ENCODE data around the gene DHRS7.

Gene DHRS7

DNA sequence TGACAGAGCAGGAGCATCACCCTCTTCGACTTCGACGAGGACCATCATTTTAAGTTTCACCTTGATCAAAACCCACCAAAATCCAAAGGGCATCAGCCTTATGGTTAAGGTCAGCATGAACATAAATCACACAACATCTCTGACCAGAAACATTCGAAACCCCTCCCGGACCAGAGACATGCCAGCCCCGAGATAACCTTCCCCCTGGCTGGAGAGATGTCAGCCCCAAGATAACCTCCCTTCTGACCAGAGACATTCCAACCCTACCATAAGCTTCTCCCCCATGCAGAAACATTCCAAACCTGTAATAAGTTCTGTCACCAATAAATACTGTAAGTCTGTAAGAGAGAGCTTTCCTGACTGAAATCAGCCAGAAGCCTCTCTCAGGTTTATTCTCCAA lies 67.2 kb downstream of the DHRS7 start:
- Histone ChIP-seq H3K79me2 (ENCODE audit: control insufficient read depth, low read length) (peaks cover 96% of the 10 kb centered on the region), H3K36me3 (ENCODE audit: control insufficient read depth, low read length) (peaks cover 34% of the 10 kb centered on the region), H3K27ac (ENCODE audit: low read depth, low read length) (no peak overlapping the region), H3K4me2 (ENCODE audit: low read length) (no peak overlapping the region), H3K9me3 (ENCODE audit: control insufficient read depth, insufficient read depth, low read length) (no peaks in the 10 kb centered on the region), H3K27me3 (ENCODE audit: control insufficient read depth, low read length) (no peaks in the 10 kb centered on the region), H3K4me1 (ENCODE audit: control insufficient read depth, low read length) (peaks cover 29% of the 10 kb centered on the region), H4K20me1 (ENCODE audit: control insufficient read depth, insufficient read depth, low read depth, low read length) (no peaks in the 10 kb centered on the region), H3K4me3 (ENCODE audit: low read length) (no peak overlapping the region), H3K9me2 (replicated peaks; ENCODE audit: control insufficient read depth, low read length) (no peaks in the 10 kb centered on the region), H3F3A (ENCODE audit: control insufficient read depth, insufficient read depth) (no peaks in the 10 kb centered on the region)
- TF ChIP-seq EZH2phosphoT487 (IDR thresholded peaks at IDR 0.05; ENCODE audit: borderline replicate concordance, low read length) (no peak), CTCF (IDR thresholded peaks at IDR 0.05; ENCODE audit: low read depth, low read length, poor library complexity, severe bottlenecking) (no peak)

DNA sequence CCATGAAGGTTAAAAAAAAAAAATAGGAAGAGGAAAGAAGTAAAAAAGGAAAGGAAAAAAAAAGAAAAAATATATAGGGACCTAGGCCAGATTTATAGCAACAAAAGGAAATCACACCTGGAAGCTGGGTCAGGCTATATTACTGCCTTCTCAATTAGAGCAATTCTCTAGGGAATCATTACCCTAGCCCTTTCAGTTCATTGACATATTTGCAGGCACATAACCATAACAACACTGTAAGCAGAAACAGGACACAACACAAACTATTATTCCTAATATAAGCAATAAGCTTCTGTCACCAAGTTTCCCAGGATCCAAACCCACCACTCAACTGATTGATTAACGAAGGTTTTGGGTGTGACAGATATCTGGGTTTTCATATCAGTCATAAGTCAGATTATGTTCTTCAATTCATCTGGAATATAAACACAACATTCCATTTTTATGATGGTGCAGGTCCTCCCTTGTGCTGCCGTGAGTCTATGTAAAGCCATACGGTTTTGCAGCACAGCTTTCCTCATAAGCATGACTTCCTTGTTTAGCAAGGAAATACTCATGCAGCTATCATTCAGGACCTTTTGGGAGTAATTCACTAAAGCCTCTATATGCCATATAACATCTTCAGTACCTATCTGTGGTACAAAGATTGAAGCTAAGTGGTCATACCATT lies 69.3 kb downstream of the DHRS7 start:
- no peaks in the 10 kb centered on the region for H3K27me3 ChIP-seq (ENCODE audit: control insufficient read depth, low read length)
- TF ChIP-seq EZH2phosphoT487 (IDR thresholded peaks at IDR 0.05; ENCODE audit: borderline replicate concordance, low read length) (no peak), CTCF (IDR thresholded peaks at IDR 0.05; ENCODE audit: low read depth, low read length, poor library complexity, severe bottlenecking) (no peak)
- no peaks in the 10 kb centered on the region for H4K20me1 ChIP-seq (ENCODE audit: control insufficient read depth, insufficient read depth, low read depth, low read length)
- no peak overlapping the region for H3K27ac ChIP-seq (ENCODE audit: low read depth, low read length)
- H3K4me2 ChIP-seq (ENCODE audit: low read length): no peak overlapping the region
- peaks cover 40% of the 10 kb centered on the region for H3K36me3 ChIP-seq (ENCODE audit: control insufficient read depth, low read length)
- peaks cover 90% of the 10 kb centered on the region for H3K79me2 ChIP-seq (ENCODE audit: control insufficient read depth, low read length)
- peaks cover 23% of the 10 kb centered on the region for H3K4me1 ChIP-seq (ENCODE audit: control insufficient read depth, low read length)
- H3K9me3 ChIP-seq (ENCODE audit: control insufficient read depth, insufficient read depth, low read length): no peaks in the 10 kb centered on the region
- no peak overlapping the region for H3K4me3 ChIP-seq (ENCODE audit: low read length)
- no peaks in the 10 kb centered on the region for H3K9me2 ChIP-seq (replicated peaks; ENCODE audit: control insufficient read depth, low read length)
- H3F3A ChIP-seq (ENCODE audit: control insufficient read depth, insufficient read depth): peaks cover 3% of the 10 kb centered on the region; the same call in 1 of the 2 replicates

DNA sequence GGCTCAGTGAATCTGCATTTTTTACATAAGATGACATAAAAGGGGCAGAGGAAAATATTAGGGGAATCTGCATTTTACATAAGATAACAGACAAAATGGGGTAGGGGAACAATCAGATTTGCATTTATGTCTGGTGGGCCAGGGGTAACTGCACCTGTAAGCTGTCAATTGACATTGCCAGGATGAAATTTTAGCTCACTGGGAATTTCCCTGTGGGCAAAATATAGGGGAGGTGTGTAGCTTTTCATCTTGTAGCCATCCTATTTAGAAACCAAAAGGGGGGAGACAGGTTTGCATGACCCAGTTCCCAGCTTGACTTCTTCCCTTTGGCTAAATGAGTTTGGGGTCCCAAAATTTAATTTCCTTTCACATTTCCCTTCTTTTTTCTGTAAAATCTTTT lies 70.0 kb downstream of the DHRS7 start:
- Histone ChIP-seq H3K9me3 (ENCODE audit: control insufficient read depth, insufficient read depth, low read length) (no peaks in the 10 kb centered on the region), H3K27ac (ENCODE audit: low read depth, low read length) (no peak overlapping the region), H3K4me3 (ENCODE audit: low read length) (no peak overlapping the region), H3K79me2 (ENCODE audit: control insufficient read depth, low read length) (peaks cover 87% of the 10 kb centered on the region), H3K4me2 (ENCODE audit: low read length) (no peak overlapping the region), H3K36me3 (ENCODE audit: control insufficient read depth, low read length) (peaks cover 40% of the 10 kb centered on the region), H3F3A (ENCODE audit: control insufficient read depth, insufficient read depth) (peaks cover 3% of the 10 kb centered on the region; the same call in 1 of the 2 replicates), H3K27me3 (ENCODE audit: control insufficient read depth, low read length) (no peaks in the 10 kb centered on the region), H3K4me1 (ENCODE audit: control insufficient read depth, low read length) (peaks cover 30% of the 10 kb centered on the region), H4K20me1 (ENCODE audit: control insufficient read depth, insufficient read depth, low read depth, low read length) (no peaks in the 10 kb centered on the region), H3K9me2 (replicated peaks; ENCODE audit: control insufficient read depth, low read length) (no peaks in the 10 kb centered on the region)
- no peak for TF ChIP-seq EZH2phosphoT487 (IDR thresholded peaks at IDR 0.05; ENCODE audit: borderline replicate concordance, low read length)
- TF ChIP-seq CTCF (IDR thresholded peaks at IDR 0.05; ENCODE audit: low read depth, low read length, poor library complexity, severe bottlenecking): no peak
